ENCODE data around the gene FAM83G.

Gene FAM83G

GRCh38 chr17:18920911-18921441 is 83.6 kb downstream of the FAM83G start:
- peak; percentile 34 for DNase-seq (ENCODE audit: low read depth)
- no peak overlapping the region for H3K4me3 ChIP-seq (ENCODE audit: low read length)
- TF ChIP-seq, protein P1, sequence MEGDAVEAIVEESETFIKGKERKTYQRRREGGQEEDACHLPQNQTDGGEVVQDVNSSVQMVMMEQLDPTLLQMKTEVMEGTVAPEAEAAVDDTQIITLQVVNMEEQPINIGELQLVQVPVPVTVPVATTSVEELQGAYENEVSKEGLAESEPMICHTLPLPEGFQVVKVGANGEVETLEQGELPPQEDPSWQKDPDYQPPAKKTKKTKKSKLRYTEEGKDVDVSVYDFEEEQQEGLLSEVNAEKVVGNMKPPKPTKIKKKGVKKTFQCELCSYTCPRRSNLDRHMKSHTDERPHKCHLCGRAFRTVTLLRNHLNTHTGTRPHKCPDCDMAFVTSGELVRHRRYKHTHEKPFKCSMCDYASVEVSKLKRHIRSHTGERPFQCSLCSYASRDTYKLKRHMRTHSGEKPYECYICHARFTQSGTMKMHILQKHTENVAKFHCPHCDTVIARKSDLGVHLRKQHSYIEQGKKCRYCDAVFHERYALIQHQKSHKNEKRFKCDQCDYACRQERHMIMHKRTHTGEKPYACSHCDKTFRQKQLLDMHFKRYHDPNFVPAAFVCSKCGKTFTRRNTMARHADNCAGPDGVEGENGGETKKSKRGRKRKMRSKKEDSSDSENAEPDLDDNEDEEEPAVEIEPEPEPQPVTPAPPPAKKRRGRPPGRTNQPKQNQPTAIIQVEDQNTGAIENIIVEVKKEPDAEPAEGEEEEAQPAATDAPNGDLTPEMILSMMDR (conservative IDR thresholded peaks at IDR 0.05; ENCODE audit: low read depth, low read length) = no peak

- no peak overlapping the region for H3K4me3 ChIP-seq (ENCODE audit: low read length)
- DNase-seq (ENCODE audit: low read depth) = no peak
- TF ChIP-seq, protein P1 (conservative IDR thresholded peaks at IDR 0.05; ENCODE audit: low read depth, low read length) = no peak
Observed at GRCh38 chr17:18919963-18920362, 84.6 kb downstream of the FAM83G start.
